Hepatocyte (in vitro differentiated cells): ENCODE data around the gene PDIA6. TPM values are rescaled to one million over a fixed set of nuclear protein-coding genes. Genes with fewer than 3 reads are reported as not detected.

ENCODE experiments used
- DNase-seq: peaks from one replicate; pipeline ENCODE4 v3.0.0-alpha.2; 2016; ENCODE audit warnings: low spot score
- H2AFZ ChIP-seq: fragments of 200-600 bp; sonication (generic); 2 replicates; pipeline ENCODE4 v1.6.0; 2016; ENCODE audit warnings: antibody characterized with exemption, mild to moderate bottlenecking
- H3K27ac ChIP-seq: fragments of 200-600 bp; sonication (generic); 2 replicates; pipeline ENCODE4 v1.5.1; 2016; ENCODE audit warnings: mild to moderate bottlenecking
- H3K27me3 ChIP-seq: fragments of 200-600 bp; sonication (generic); 2 replicates; pipeline ENCODE4 v1.6.1; 2016
- H3K36me3 ChIP-seq: fragments of 200-600 bp; sonication (generic); replicated peaks from 2 replicates; pipeline ENCODE4 v1.5.1; 2016; ENCODE audit warnings: low read depth; ENCODE audit not compliant: insufficient read depth
- H3K4me1 ChIP-seq: fragments of 200-600 bp; sonication (generic); 2 replicates; pipeline ENCODE4 v1.5.1; 2016; ENCODE audit warnings: mild to moderate bottlenecking, moderate library complexity; ENCODE audit not compliant: insufficient read depth
- H3K4me2 ChIP-seq: fragments of 200-600 bp; sonication (generic); 2 replicates; pipeline ENCODE4 v1.6.0; 2016
- H3K4me3 ChIP-seq: fragments of 200-600 bp; sonication (generic); 2 replicates; pipeline ENCODE4 v1.5.1; 2016; ENCODE audit warnings: mild to moderate bottlenecking
- H3K79me2 ChIP-seq: fragments of 200-600 bp; sonication (generic); 2 replicates; pipeline ENCODE4 v1.6.0; 2017; ENCODE audit warnings: mild to moderate bottlenecking
- H3K9me2 ChIP-seq: fragments of 200-600 bp; sonication (generic); replicated peaks from 2 replicates; pipeline ENCODE4 v1.6.0; 2017; ENCODE audit warnings: mild to moderate bottlenecking; ENCODE audit not compliant: insufficient read depth
- H3K9me3 ChIP-seq: fragments of 200-600 bp; sonication (generic); 2 replicates; pipeline ENCODE4 v1.5.1; 2016; ENCODE audit warnings: low read depth, mild to moderate bottlenecking
- H4K20me1 ChIP-seq: fragments of 200-600 bp; sonication (generic); 2 replicates; pipeline ENCODE4 v1.6.0; 2016; ENCODE audit warnings: mild to moderate bottlenecking; ENCODE audit not compliant: insufficient read depth, poor library complexity, severe bottlenecking
- CTCF ChIP-seq: fragments of 200-600 bp; sonication (generic); IDR thresholded peaks from 2 replicates; pipeline ENCODE4 v1.5.1; 2016; ENCODE audit warnings: antibody characterized with exemption, mild to moderate bottlenecking; ENCODE audit not compliant: poor library complexity
- EZH2 ChIP-seq: fragments of 200-600 bp; sonication (generic); IDR thresholded peaks from 2 replicates; pipeline ENCODE4 v1.6.1; 2016; ENCODE audit warnings: antibody characterized with exemption, mild to moderate bottlenecking, borderline replicate concordance
- EZH2phosphoT487 ChIP-seq: fragments of 200-600 bp; sonication (generic); IDR thresholded peaks from one replicate; pipeline ENCODE4 v1.6.1; 2018; ENCODE audit warnings: antibody characterized with exemption, mild to moderate bottlenecking, low read depth, moderate library complexity; ENCODE audit not compliant: unreplicated experiment, severe bottlenecking
- WGBS: methylation state at CpG from one replicate; pipeline ENCODE4 v1.1.6; 2016; ENCODE audit warnings: low lambda C conversion rate; ENCODE audit errors: missing lambda C conversion rate; 5-methylcytosine and 5-hydroxymethylcytosine counted together
- polyA plus RNA-seq: library from polyadenylated mRNA; unstranded; fragments of >200 nt; fragmentation: Nextera tagmentation; extraction: Ambion mirVana; gene quantifications from 2 replicates; pipeline ENCODE4 v1.2.1, GENCODE V29; 2016
- total RNA-seq: library from RNA; depleted of rRNA; stranded (reverse); fragments of >200 nt; gene quantifications from 2 replicates; pipeline ENCODE4 v1.2.3, GENCODE V29; 2014

Gene PDIA6
- total and polyA plus RNA-seq, 2 experiments from 2014 or later: 507 to 715 TPM

GRCh38 chr2:10775831-10776230, 36.8 kb downstream of the PDIA6 start:
- Histone ChIP-seq H3K79me2 (no peaks in the 10 kb centered on the region), H3K36me3 (no peaks in the 10 kb centered on the region), H3K4me2 (no peak overlapping the region), H3K27ac (no peak overlapping the region), H3K9me2 (no peaks in the 10 kb centered on the region), H3K9me3 (no peaks in the 10 kb centered on the region), H2AFZ (no peak overlapping the region), H4K20me1 (no peaks in the 10 kb centered on the region), H3K27me3 (no peaks in the 10 kb centered on the region), H3K4me1 (peaks cover 19% of the 10 kb centered on the region), H3K4me3 (no peak overlapping the region)
- 93% methylated on average over 13 of the region's 13 CpGs for WGBS
- DNase-seq: no peak
- no peak for TF ChIP-seq EZH2phosphoT487
- no peak for TF ChIP-seq CTCF
- TF ChIP-seq EZH2: no peak

- Histone ChIP-seq H4K20me1 (no peaks in the 10 kb centered on the region), H3K36me3 (no peaks in the 10 kb centered on the region), H3K9me2 (no peaks in the 10 kb centered on the region), H3K4me1 (peaks cover 19% of the 10 kb centered on the region), H2AFZ (no peak overlapping the region), H3K79me2 (no peaks in the 10 kb centered on the region), H3K4me3 (no peak overlapping the region), H3K9me3 (no peaks in the 10 kb centered on the region), H3K27me3 (no peaks in the 10 kb centered on the region), H3K4me2 (no peak overlapping the region), H3K27ac (peak overlapping the region; percentile 84)
- TF ChIP-seq EZH2 (no peak), CTCF (no peak), EZH2phosphoT487 (no peak)
- 76% methylated on average over 20 of the region's 23 CpGs for WGBS
- DNase-seq: no peak
Measured at GRCh38 chr2:10775021-10775780, 37.4 kb downstream of the PDIA6 start.

GRCh38 chr2:10774394-10774793, 38.2 kb downstream of the PDIA6 start:
- H3K9me2 ChIP-seq: no peaks in the 10 kb centered on the region
- H4K20me1 ChIP-seq: no peaks in the 10 kb centered on the region
- DNase-seq: peak; percentile 40
- H3K79me2 ChIP-seq: no peaks in the 10 kb centered on the region
- H3K27ac ChIP-seq: peak overlapping the region; percentile 84
- 63% methylated on average over 6 of the region's 6 CpGs for WGBS
- H3K4me3 ChIP-seq: no peak overlapping the region
- TF ChIP-seq EZH2 (no peak), CTCF (no peak), EZH2phosphoT487 (no peak)
- no peaks in the 10 kb centered on the region for H3K36me3 ChIP-seq
- H3K9me3 ChIP-seq: no peaks in the 10 kb centered on the region
- no peak overlapping the region for H2AFZ ChIP-seq
- no peak overlapping the region for H3K4me2 ChIP-seq
- H3K27me3 ChIP-seq: no peaks in the 10 kb centered on the region
- H3K4me1 ChIP-seq: peaks cover 19% of the 10 kb centered on the region
